ENCODE data around the gene BTN3A1.

DNA sequence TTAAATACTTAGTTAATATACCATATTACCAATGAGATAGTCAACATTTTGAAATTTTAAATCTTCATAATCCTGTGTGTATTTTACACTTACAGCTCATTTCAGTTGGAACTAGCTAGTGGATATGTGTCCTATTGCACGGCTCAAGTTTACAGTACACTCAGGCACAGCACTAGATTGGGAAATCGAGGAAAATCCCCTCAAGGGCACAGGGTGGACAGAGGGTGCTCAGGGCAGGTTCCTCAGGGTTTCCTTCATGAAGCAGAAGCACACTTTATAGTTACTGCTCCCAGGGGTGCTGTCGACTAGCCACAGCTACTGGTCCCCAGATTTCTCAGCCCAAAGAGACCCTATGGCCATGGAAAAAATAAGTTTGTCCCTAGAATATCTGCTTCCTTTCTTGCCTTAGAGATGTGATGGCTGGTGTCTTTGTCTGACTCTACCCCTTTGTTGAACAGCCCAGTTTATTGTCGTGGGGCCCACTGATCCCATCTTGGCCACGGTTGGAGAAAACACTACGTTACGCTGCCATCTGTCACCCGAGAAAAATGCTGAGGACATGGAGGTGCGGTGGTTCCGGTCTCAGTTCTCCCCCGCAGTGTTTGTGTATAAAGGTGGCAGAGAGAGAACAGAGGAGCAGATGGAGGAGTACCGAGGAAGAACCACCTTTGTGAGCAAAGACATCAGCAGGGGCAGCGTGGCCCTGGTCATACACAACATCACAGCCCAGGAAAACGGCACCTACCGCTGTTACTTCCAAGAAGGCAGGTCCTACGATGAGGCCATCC, 57.1 kb downstream of the BTN3A1 start:
- TF ChIP-seq CTCF (tag by site-specific recombination; IDR thresholded peaks at IDR 0.05) (no peak), ZNF138 (tag by site-specific recombination; IDR thresholded peaks at IDR 0.05; ENCODE audit: borderline replicate concordance) (no peak), ZNF707 (tag by site-specific recombination; IDR thresholded peaks at IDR 0.05) (no peak), ZNF274 (IDR thresholded peaks at IDR 0.05; ENCODE audit: low read length) (no peak), ZNF274 (tag by site-specific recombination; IDR thresholded peaks at IDR 0.05; ENCODE audit: borderline replicate concordance) (no peak), TCF7L2 (IDR thresholded peaks at IDR 0.05; ENCODE audit: borderline replicate concordance, low read depth, low read length) (no peak), MEIS1 (CRISPR knock-in tag; IDR thresholded peaks at IDR 0.05; ENCODE audit: borderline replicate concordance) (no peak), EGR2 (tag by site-specific recombination; IDR thresholded peaks at IDR 0.05; ENCODE audit: low read depth) (no peak), ZNF701 (tag by site-specific recombination; IDR thresholded peaks at IDR 0.05) (no peak), ZNF2 (tag by site-specific recombination; IDR thresholded peaks at IDR 0.05) (no peak), ELK4 (IDR thresholded peaks at IDR 0.05; ENCODE audit: borderline replicate concordance, low read depth, low read length) (no peak)
- TF ChIP-seq, protein P1, sequence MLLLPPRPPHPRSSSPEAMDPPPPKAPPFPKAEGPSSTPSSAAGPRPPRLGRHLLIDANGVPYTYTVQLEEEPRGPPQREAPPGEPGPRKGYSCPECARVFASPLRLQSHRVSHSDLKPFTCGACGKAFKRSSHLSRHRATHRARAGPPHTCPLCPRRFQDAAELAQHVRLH (tag by site-specific recombination; IDR thresholded peaks at IDR 0.05), result no peak
- TF ChIP-seq, protein P2, sequence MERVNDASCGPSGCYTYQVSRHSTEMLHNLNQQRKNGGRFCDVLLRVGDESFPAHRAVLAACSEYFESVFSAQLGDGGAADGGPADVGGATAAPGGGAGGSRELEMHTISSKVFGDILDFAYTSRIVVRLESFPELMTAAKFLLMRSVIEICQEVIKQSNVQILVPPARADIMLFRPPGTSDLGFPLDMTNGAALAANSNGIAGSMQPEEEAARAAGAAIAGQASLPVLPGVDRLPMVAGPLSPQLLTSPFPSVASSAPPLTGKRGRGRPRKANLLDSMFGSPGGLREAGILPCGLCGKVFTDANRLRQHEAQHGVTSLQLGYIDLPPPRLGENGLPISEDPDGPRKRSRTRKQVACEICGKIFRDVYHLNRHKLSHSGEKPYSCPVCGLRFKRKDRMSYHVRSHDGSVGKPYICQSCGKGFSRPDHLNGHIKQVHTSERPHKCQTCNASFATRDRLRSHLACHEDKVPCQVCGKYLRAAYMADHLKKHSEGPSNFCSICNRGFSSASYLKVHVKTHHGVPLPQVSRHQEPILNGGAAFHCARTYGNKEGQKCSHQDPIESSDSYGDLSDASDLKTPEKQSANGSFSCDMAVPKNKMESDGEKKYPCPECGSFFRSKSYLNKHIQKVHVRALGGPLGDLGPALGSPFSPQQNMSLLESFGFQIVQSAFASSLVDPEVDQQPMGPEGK (tag by site-specific recombination; IDR thresholded peaks at IDR 0.05), result no peak
